Heart left ventricle (tissue), 16 donors: ENCODE data around the gene TRIM47. TPM values are rescaled to one million over a fixed set of nuclear protein-coding genes. Genes with fewer than 3 reads are reported as not detected.

Experiments
- ATAC-seq, 4 donors: fragments of 200-7000 bp; cut with Tn5 transposase; one replicate each; pipeline ENCODE4 v1.9.1; 2020 to 2022; ENCODE audit warnings: moderate library complexity in 4 of 4, mild to moderate bottlenecking in 3 of 4, moderate number of reproducible peaks in 1 of 4
- DNase-seq, 5 donors: peaks; one replicate each; pipeline ENCODE4 v3.0.0-alpha.2; 2020
- H3K27ac ChIP-seq, 12 donors: fragments of 200-600 bp; sonication (generic) in 4 of 12; one replicate each; pipeline versions ENCODE4 v1.5.0 to v1.8.0; 2016 to 2022; ENCODE audit warnings: mild to moderate bottlenecking in 2 of 12
- H3K27me3 ChIP-seq, 9 donors: fragments of 200-600 bp; sonication (generic) in 2 of 9; one replicate each; pipeline versions ENCODE4 v1.5.1 to v1.8.0; 2016 to 2022; ENCODE audit warnings: mild to moderate bottlenecking in 3 of 9
- H3K36me3 ChIP-seq, 9 donors: fragments of 200-600 bp; sonication (generic) in 2 of 9; one replicate each; pipeline versions ENCODE4 v1.5.0 to v1.8.0; 2018 to 2022; ENCODE audit warnings: mild to moderate bottlenecking in 2 of 9
- H3K4me1 ChIP-seq, 12 donors: fragments of 200-600 bp; sonication (generic) in 4 of 12; one replicate each; pipeline versions ENCODE4 v1.5.0 to v1.8.0; 2016 to 2022; ENCODE audit warnings: mild to moderate bottlenecking in 3 of 12
- H3K4me3 ChIP-seq, 12 donors: fragments of 200-600 bp; sonication (generic) in 4 of 12; one replicate each; pipeline versions ENCODE4 v1.5.0 to v1.8.0; 2017 to 2022; ENCODE audit warnings: mild to moderate bottlenecking in 9 of 12, moderate library complexity in 4 of 12
- H3K9me3 ChIP-seq, 12 donors: fragments of 200-600 bp; sonication (generic) in 4 of 12; one replicate each; pipeline versions ENCODE4 v1.5.0 to v1.8.0; 2016 to 2022; ENCODE audit warnings: mild to moderate bottlenecking in 1 of 12
- CTCF ChIP-seq, 12 donors: fragments of 200-600 bp; sonication (generic) in 4 of 12; IDR thresholded peaks; one replicate each; pipeline versions ENCODE4 v1.5.0 to v1.8.0; 2018 to 2022; ENCODE audit warnings: antibody characterized with exemption in 12 of 12, mild to moderate bottlenecking in 5 of 12
- POLR2A ChIP-seq, 2 donors: fragments of 450-650 bp; IDR thresholded peaks; one replicate each; pipeline ENCODE4 v1.6.1; 2017; ENCODE audit warnings: antibody characterized with exemption in 2 of 2, mild to moderate bottlenecking in 2 of 2, moderate library complexity in 2 of 2
- WGBS, 4 donors: extraction: QIAGEN DNeasy Blood & Tissue Kit in 2 of 4; methylation state at CpG; one replicate each; pipeline versions ENCODE4 v1.1.5 to v1.1.7; 2013 to 2018; 5-methylcytosine and 5-hydroxymethylcytosine counted together
- intact Hi-C, 10 donors: fragments of 100-400 bp; cut with DNase I; formaldehyde crosslinking; loops; one replicate each; pipeline versions ENCODE4 v1.11.1 to v1.14.2; 2022
- polyA plus RNA-seq, 2 donors: library from polyadenylated mRNA; stranded (reverse); fragments of 200-250 nt; gene quantifications; one replicate each; pipeline ENCODE4 v1.2.3, GENCODE V29; 2013
- total RNA-seq, 9 donors: library from RNA; depleted of rRNA in 2 of 9; stranded (reverse); fragments of >200 nt in 2 of 9; fragmentation: NEBNext Ultra II Directional in 3 of 9; extraction: Animal tissue kit (Norgen Biotek cat#: 25700) in 3 of 9; gene quantifications; one replicate each; pipeline versions ENCODE4 v1.1.0 to v1.2.4, GENCODE V29; 2016 to 2023
- donor health status: ischemic (EF 13 %, LVEDD 7.1; RV severe dilation, severe dysfunction).
- donor health status: healthy with polysubstance abuse.
- donor health status: DM: no; HTN: yes; CAD: no.
- donor health status: DM: no; HTN: no; CAD: no.
- donor health status: ischemic (EF 25% LVEDD 6.9; RV normal size, moderate dysfunction).
- donor health status: ischemic (EF 25% LVEDD 5.7; RV mildly dilated, moderate dysfunction).
- donor health status: healthy.
- donor health status: DM: yes; HTN: yes; CAD: no.
- donor health status: ischemic (EF 35%, LVEDD 5.7; RV mildly dilated, moderate dysfunction).
- donor health status: nonischemic (EF 11% LVEDD 7.7; RV severe dilation, severe dysfunction).
- donor health status: DM: yes; HTN: yes; CAD: no.
- donor health status: PGD.
- donor health status: ischemic (EF 29% LVEDD 5.4; RV normal size, mild dysfunction).
- donor health status: nonischemic (EF 23%, LVEDD 6.1; RV moderate dilation, normal function).

The TRIM47 gene
- total and polyA plus RNA-seq, 11 donors: 20.1 to 53.4 (median 23.3) TPM

- Histone ChIP-seq H3K27me3 (no peaks in the 10 kb centered on the region), H3K27ac (no peak overlapping the region), H3K4me3 (no peak overlapping the region), H3K9me3 (no peaks in the 10 kb centered on the region), H3K4me1 (no peaks in the 10 kb centered on the region), H3K36me3 (peaks cover 0 to 19% (median 7%) of the 10 kb centered on the region in 9 donors)
- TF ChIP-seq POLR2A (IDR thresholded peaks at IDR 0.05) (no peak), CTCF (IDR thresholded peaks at IDR 0.05) (no peak)
- no peak for ATAC-seq
- DNase-seq: no peak
- WGBS, 4 donors: 96 to 97% (median 97%) methylated on average over 11 to 15 of the region's 15 CpGs
- intact Hi-C loops: no loop called here
Observed at GRCh38 chr17:75921596-75921995, 43.2 kb upstream of the TRIM47 start.

- Histone ChIP-seq H3K27ac (no peak overlapping the region), H3K4me3 (no peak overlapping the region), H3K4me1 (no peaks in the 10 kb centered on the region), H3K27me3 (no peaks in the 10 kb centered on the region), H3K9me3 (no peaks in the 10 kb centered on the region), H3K36me3 (peaks cover 0 to 11% (median 0%) of the 10 kb centered on the region in 9 donors)
- ATAC-seq (no peak), DNase-seq (no peak)
- 71 to 93% (median 83%) methylated on average over 4 to 11 of the region's 11 CpGs for whole genome bisulfite sequencing, 4 donors
- intact Hi-C loops: no loop called here
- TF ChIP-seq POLR2A (IDR thresholded peaks at IDR 0.05): no peak
- TF ChIP-seq CTCF (IDR thresholded peaks at IDR 0.05): no peak
Observed at GRCh38 chr17:75920045-75920560, 41.7 kb upstream of the TRIM47 start.

GRCh38 chr17:75919611-75920010, 41.2 kb upstream of the TRIM47 start:
- no peaks in the 10 kb centered on the region for H3K4me1 ChIP-seq
- 92 to 95% (median 94%) methylated on average over 18 to 22 of the region's 22 CpGs for WGBS, 4 donors
- H3K27ac ChIP-seq: no peak overlapping the region
- no peaks in the 10 kb centered on the region for H3K9me3 ChIP-seq
- no peaks in the 10 kb centered on the region for H3K27me3 ChIP-seq
- intact Hi-C loops: no loop called here
- no peak for TF ChIP-seq POLR2A (IDR thresholded peaks at IDR 0.05)
- TF ChIP-seq CTCF (IDR thresholded peaks at IDR 0.05): no peak
- no peak overlapping the region for H3K4me3 ChIP-seq
- DNase-seq (no peak), ATAC-seq (no peak)
- H3K36me3 ChIP-seq: peaks cover 0 to 11% (median 3%) of the 10 kb centered on the region in 9 donors

GRCh38 chr17:75917917-75918445, 39.6 kb upstream of the TRIM47 start:
- DNase-seq: no peak
- no peaks in the 10 kb centered on the region for H3K27me3 ChIP-seq
- intact Hi-C loops: no loop called here
- H3K36me3 ChIP-seq: peaks cover 0 to 22% (median 5%) of the 10 kb centered on the region in 9 donors
- no peak for TF ChIP-seq CTCF (IDR thresholded peaks at IDR 0.05)
- TF ChIP-seq POLR2A (IDR thresholded peaks at IDR 0.05): no peak
- H3K4me1 ChIP-seq: no peaks in the 10 kb centered on the region
- WGBS, 4 donors: 95 to 96% (median 96%) methylated on average over 10 to 31 of the region's 31 CpGs
- no peak for ATAC-seq
- no peaks in the 10 kb centered on the region for H3K9me3 ChIP-seq
- no peak overlapping the region for H3K27ac ChIP-seq
- H3K4me3 ChIP-seq: no peak overlapping the region
